H9 (cell line): Measurements from ENCODE around the gene ZNF521. TPM values are rescaled to one million over a fixed set of nuclear protein-coding genes. Genes with fewer than 3 reads are reported as not detected.

Experiments
- DNase-seq: peaks from one replicate; pipeline ENCODE4 v3.0.0-alpha.2; 2017
- H2AFZ ChIP-seq: one replicate; pipeline ENCODE4 v1.6.1; 2013; ENCODE audit warnings: mild to moderate bottlenecking, low read length, control low read depth, moderate library complexity
- H2AK5ac ChIP-seq: 2 replicates; pipeline ENCODE4 v1.6.1; 2013; ENCODE audit warnings: low read length, control low read depth, mixed read lengths; ENCODE audit not compliant: insufficient read length
- H2BK120ac ChIP-seq: one replicate; pipeline ENCODE4 v1.6.1; 2013; ENCODE audit warnings: low read depth, mild to moderate bottlenecking, low read length, control low read depth, inconsistent platforms; ENCODE audit not compliant: poor library complexity, severe bottlenecking
- H2BK12ac ChIP-seq: 2 replicates; pipeline ENCODE4 v1.6.1; 2013; ENCODE audit warnings: low read length, control low read depth, mixed read lengths, low read depth; ENCODE audit not compliant: insufficient read length
- H2BK15ac ChIP-seq: 2 replicates; pipeline ENCODE4 v1.6.1; 2013; ENCODE audit warnings: low read depth, low read length, control low read depth
- H2BK20ac ChIP-seq: one replicate; pipeline ENCODE4 v1.6.1; 2013; ENCODE audit warnings: low read depth, mild to moderate bottlenecking, low read length, control low read depth, inconsistent platforms; ENCODE audit not compliant: poor library complexity, severe bottlenecking
- H2BK5ac ChIP-seq: 2 replicates; pipeline ENCODE4 v1.6.1; 2013; ENCODE audit warnings: low read length, control low read depth, mixed read lengths; ENCODE audit not compliant: insufficient read length
- H3K14ac ChIP-seq: 2 replicates; pipeline ENCODE4 v1.6.1; 2013; ENCODE audit warnings: low read length, control low read depth; ENCODE audit not compliant: insufficient read depth
- H3K18ac ChIP-seq: 2 replicates; pipeline ENCODE4 v1.6.1; 2013; ENCODE audit warnings: low read depth, mild to moderate bottlenecking, mixed read lengths, low read length, control low read depth; ENCODE audit not compliant: insufficient read length
- H3K23ac ChIP-seq: 2 replicates; pipeline ENCODE4 v1.6.1; 2013; ENCODE audit warnings: low read length, control low read depth, mixed read lengths, low read depth; ENCODE audit not compliant: insufficient read length
- H3K23me2 ChIP-seq: 2 replicates; pipeline ENCODE4 v1.6.1; 2013; ENCODE audit warnings: low read depth, mild to moderate bottlenecking, mixed read lengths, low read length, control low read depth; ENCODE audit not compliant: insufficient read length, poor library complexity, severe bottlenecking
- H3K27ac ChIP-seq: 2 replicates; pipeline ENCODE4 v1.5.1; 2013; ENCODE audit warnings: low read length, control low read depth, mixed read lengths, low read depth; ENCODE audit not compliant: insufficient read length
- H3K27me3 ChIP-seq: 2 replicates; pipeline ENCODE4 v1.6.1; 2013; ENCODE audit warnings: low read length, control low read depth, inconsistent platforms; ENCODE audit not compliant: insufficient read depth
- H3K4ac ChIP-seq: 2 replicates; pipeline ENCODE4 v1.6.1; 2013; ENCODE audit warnings: low read depth, mild to moderate bottlenecking, control low read depth, inconsistent platforms, low read length, moderate library complexity
- H3K4me1 ChIP-seq: 2 replicates; pipeline ENCODE4 v1.6.1; 2013; ENCODE audit warnings: low read length, control low read depth, inconsistent platforms; ENCODE audit not compliant: insufficient read depth
- H3K4me2 ChIP-seq: 2 replicates; pipeline ENCODE4 v1.6.1; 2013; ENCODE audit warnings: low read length, control low read depth, mixed read lengths; ENCODE audit not compliant: insufficient read length, insufficient read depth
- H3K56ac ChIP-seq: 2 replicates; pipeline ENCODE4 v1.6.1; 2013; ENCODE audit warnings: low read depth, mild to moderate bottlenecking, mixed read lengths, low read length, control low read depth; ENCODE audit not compliant: insufficient read length
- H3K79me1 ChIP-seq: 2 replicates; pipeline ENCODE4 v1.6.1; 2013; ENCODE audit warnings: low read depth, mild to moderate bottlenecking, moderate library complexity, low read length, control low read depth, inconsistent platforms; ENCODE audit not compliant: insufficient read depth, poor library complexity, severe bottlenecking
- H3K79me2 ChIP-seq: 2 replicates; pipeline ENCODE4 v1.6.1; 2013; ENCODE audit warnings: low read length, control low read depth, inconsistent platforms; ENCODE audit not compliant: insufficient read depth
- H3K9ac ChIP-seq: 2 replicates; pipeline ENCODE4 v1.6.1; 2013; ENCODE audit warnings: low read length, control low read depth, mixed read lengths; ENCODE audit not compliant: insufficient read length; ENCODE audit errors: extremely low read depth
- H3K9me3 ChIP-seq: one replicate; pipeline ENCODE4 v1.6.1; 2013; ENCODE audit warnings: low read depth, low read length, inconsistent platforms; ENCODE audit not compliant: control insufficient read depth
- H3T11ph ChIP-seq: one replicate; pipeline ENCODE4 v1.6.1; 2013; ENCODE audit warnings: mild to moderate bottlenecking, low read length, control low read depth, inconsistent platforms
- H4K20me1 ChIP-seq: one replicate; pipeline ENCODE4 v1.6.1; 2013; ENCODE audit not compliant: control insufficient read depth, insufficient read length, insufficient read depth
- H4K5ac ChIP-seq: 2 replicates; pipeline ENCODE4 v1.6.1; 2013; ENCODE audit warnings: low read depth, mild to moderate bottlenecking, mixed read lengths, low read length, control low read depth; ENCODE audit not compliant: insufficient read length
- H4K8ac ChIP-seq: replicated peaks from 2 replicates; pipeline ENCODE4 v1.6.1; 2013; ENCODE audit warnings: low read length, control low read depth, mixed read lengths, low read depth; ENCODE audit not compliant: insufficient read length
- H4K91ac ChIP-seq: 2 replicates; pipeline ENCODE4 v1.6.1; 2013; ENCODE audit warnings: low read depth, mild to moderate bottlenecking, moderate library complexity, mixed read lengths, low read length, control low read depth; ENCODE audit not compliant: insufficient read length
- H3K27ac Mint-ChIP-seq, 3 experiments: 2 replicates in 2 of 3; 3 replicates in 1 of 3; pipeline ENCODE4 v1.8.0; 2020 to 2021; ENCODE audit warnings: mixed read lengths in 3 of 3, mild to moderate bottlenecking in 1 of 3, moderate library complexity in 1 of 3
- H3K27me3 Mint-ChIP-seq: 2 replicates; pipeline ENCODE4 v1.8.0; 2021; ENCODE audit warnings: low read depth, mild to moderate bottlenecking, moderate library complexity, mixed read lengths
- H3K36me3 Mint-ChIP-seq, 3 experiments: 2 replicates in 2 of 3; 3 replicates in 1 of 3; pipeline ENCODE4 v1.8.0; 2020 to 2021; ENCODE audit warnings: low read depth in 3 of 3, mixed read lengths in 3 of 3; ENCODE audit not compliant: insufficient read depth in 1 of 3
- H3K4me1 Mint-ChIP-seq, 2 experiments: 2 replicates each; pipeline ENCODE4 v1.8.0; 2020; ENCODE audit warnings: mixed read lengths in 2 of 2
- H3K4me3 Mint-ChIP-seq, 2 experiments: 2 replicates in 1 of 2; 3 replicates in 1 of 2; pipeline ENCODE4 v1.8.0; 2020 to 2021; ENCODE audit warnings: mild to moderate bottlenecking in 2 of 2, mixed read lengths in 2 of 2, moderate library complexity in 1 of 2
- H3K9me3 Mint-ChIP-seq, 2 experiments: 2 replicates in 1 of 2; 3 replicates in 1 of 2; pipeline ENCODE4 v1.8.0; 2020; ENCODE audit warnings: mild to moderate bottlenecking in 2 of 2, mixed read lengths in 2 of 2, moderate library complexity in 1 of 2
- CTCF ChIP-seq: fragments of 200-600 bp; sonication (generic); conservative IDR thresholded peaks from 3 replicates; pipeline ENCODE4 v1.8.0; 2021; ENCODE audit warnings: antibody characterized with exemption, mild to moderate bottlenecking
- WGBS: extraction: QIAGEN DNeasy Blood & Tissue Kit; methylation state at CpG from one replicate; pipeline ENCODE4 v1.1.7; 2013; ENCODE audit warnings: missing lambda C conversion rate, low lambda C conversion rate, mixed read lengths; ENCODE audit not compliant: insufficient read length; ENCODE audit errors: extremely low coverage; 5-methylcytosine and 5-hydroxymethylcytosine counted together
- total RNA-seq: library from RNA; stranded (reverse); gene quantifications from 2 replicates; pipeline ENCODE4 v1.2.1, GENCODE V29; 2021

The ZNF521 gene
- total RNA-seq, 1 experiment from 2014 or later = 3.3 TPM

GRCh38 chr18:25248755-25249154 is 103.2 kb downstream of the ZNF521 start:
- Mint-ChIP-seq H3K4me3 (no peak overlapping the region), H3K27ac (no peak overlapping the region), H3K9me3 (no peaks in the 10 kb centered on the region), H3K36me3 (no peaks in the 10 kb centered on the region), H3K27me3 (no peaks in the 10 kb centered on the region), H3K4me1 (peaks cover 0 to 5% of the 10 kb centered on the region in 2 experiments; a peak in 2 of 4 replicates)
- Histone ChIP-seq H3K27me3 (no peaks in the 10 kb centered on the region), H4K91ac (no peak overlapping the region), H2AFZ (no peak overlapping the region), H2BK120ac (no peak overlapping the region), H3K79me2 (no peaks in the 10 kb centered on the region), H3K9me3 (no peaks in the 10 kb centered on the region), H3T11ph (no peak overlapping the region), H4K20me1 (no peaks in the 10 kb centered on the region), H2BK15ac (no peak overlapping the region), H2AK5ac (no peak overlapping the region), H3K23me2 (no peaks in the 10 kb centered on the region), H2BK5ac (no peak overlapping the region), H2BK20ac (no peak overlapping the region), H3K23ac (no peak overlapping the region), H3K4me1 (no peaks in the 10 kb centered on the region), H3K79me1 (no peaks in the 10 kb centered on the region), H3K18ac (no peak overlapping the region), H3K9ac (no peak overlapping the region), H4K5ac (no peak overlapping the region), H4K8ac (no peak overlapping the region), H3K4me2 (no peak overlapping the region), H3K27ac (no peak overlapping the region), H2BK12ac (no peak overlapping the region), H3K14ac (no peak overlapping the region), H3K56ac (no peak overlapping the region), H3K4ac (no peak overlapping the region)
- no peak for TF ChIP-seq CTCF
- no CpG with 5 or more reads among the region's 2 CpGs for WGBS
- no peak for DNase-seq
